Pancreas (tissue), 10 donors: ENCODE results near the gene ADIPOR1. TPM values are rescaled to one million over a fixed set of nuclear protein-coding genes. Genes with fewer than 3 reads are reported as not detected.
"Not testable (repeated sequence)": the region's sequence is repeated elsewhere in the genome, so short reads cannot be mapped to it uniquely, and the experiment has no call there.

Experiments used
- ATAC-seq, 4 donors: fragments of 200-7000 bp; cut with Tn5 transposase; one replicate each; pipeline versions ENCODE4 v1.8.0 to v1.9.1; 2020; ENCODE audit warnings: mild to moderate bottlenecking in 4 of 4, moderate library complexity in 4 of 4
- DNase-seq, 6 donors: peaks; one replicate each; pipeline ENCODE4 v3.0.0-alpha.2; 2020
- FAIRE-seq: peaks from 2 replicates; lab custom pipeline; 2012; peaks lifted over from hg19 to GRCh38; lab: Jason Lieb, UNC
- H3K27ac ChIP-seq, 4 donors: fragments of 200-600 bp; sonication (generic); 1 replicate in 3 of 4; 2 replicates in 1 of 4; pipeline versions ENCODE4 v1.5.0 to v1.8.0; 2020
- H3K27me3 ChIP-seq, 4 donors: fragments of 200-600 bp; one replicate each; pipeline ENCODE4 v1.8.0; 2021
- H3K36me3 ChIP-seq, 3 donors: fragments of 200-600 bp; sonication (generic) in 1 of 3; one replicate each; pipeline versions ENCODE4 v1.5.0 to v1.8.0; 2020 to 2021
- H3K4me1 ChIP-seq, 3 donors: fragments of 200-600 bp; one replicate each; pipeline ENCODE4 v1.8.0; 2021
- H3K4me3 ChIP-seq, 4 donors: fragments of 200-600 bp; sonication (generic) in 2 of 4; one replicate each; pipeline versions ENCODE4 v1.5.0 to v1.8.0; 2020 to 2021
- H3K9me3 ChIP-seq, 4 donors: fragments of 200-600 bp; one replicate each; pipeline ENCODE4 v1.8.0; 2021
- CTCF ChIP-seq, 4 donors: fragments of 200-600 bp; sonication (generic) in 3 of 4; IDR thresholded peaks; one replicate each; pipeline versions ENCODE4 v1.5.0 to v1.8.0; 2021; ENCODE audit warnings: antibody characterized with exemption in 4 of 4
- WGBS, 2 donors: extraction: QIAGEN DNeasy Blood & Tissue Kit; methylation state at CpG; one replicate each; pipeline ENCODE4 v1.1.7; 2013; 5-methylcytosine and 5-hydroxymethylcytosine counted together
- intact Hi-C, 3 donors: fragments of 100-400 bp; cut with DNase I; formaldehyde crosslinking; loops; one replicate each; pipeline versions ENCODE4 v1.11.1 to v1.14.2; 2022
- polyA plus RNA-seq, 2 donors: library from polyadenylated mRNA; stranded (reverse); fragments of 200-250 nt; gene quantifications; one replicate each; pipeline ENCODE4 v1.2.3, GENCODE V29; 2013
- total RNA-seq, 6 donors: library from RNA; stranded (reverse); fragmentation: NEBNext Ultra II Directional in 4 of 6; extraction: Animal tissue kit (Norgen Biotek cat#: 25700) in 4 of 6; gene quantifications; one replicate each; pipeline versions ENCODE4 v1.2.1 to v1.2.4, GENCODE V29; 2021 to 2023
- donor health status: healthy with polysubstance abuse.
- donor health status: DM: no; HTN: no; CAD: no; lungs with moderate emphysema.
- donor health status: DM: no; HTN: no; CAD: no.
- donor health status: control.
- donor health status: control.
- donor health status: Bipolar disorder and iron deficiency.
- donor health status: DM: yes; HTN: yes; CAD: no.
- donor health status: DM: no; HTN: no; CAD: no.
- donor health status: DM: no; HTN: no; CAD: no.
- donor health status: DM: yes; HTN: yes; CAD: no.

The ADIPOR1 gene
- total and polyA plus RNA-seq, 8 donors, result 27.9 to 52.2 (median 48.2) TPM

- TF ChIP-seq CTCF (IDR thresholded peaks at IDR 0.05), result no peak
- DNase-seq, result no peak
- peaks cover 0 to 58% (median 17%) of the 10 kb centered on the region in 3 donors for H3K36me3 ChIP-seq
- 95 to 97% methylated on average over 6 of the region's 6 CpGs for WGBS, 2 donors
- H3K4me1 ChIP-seq, result no peaks in the 10 kb centered on the region
- ATAC-seq, result no peak
- no peak overlapping the region for H3K4me3 ChIP-seq
- H3K9me3 ChIP-seq, result no peaks in the 10 kb centered on the region
- intact Hi-C loops, result no loop called here
- FAIRE-seq, result no peak
- no peak overlapping the region for H3K27ac ChIP-seq
- no peaks in the 10 kb centered on the region for H3K27me3 ChIP-seq
These were observed 49.1 kb downstream of the ADIPOR1 start for GRCh38 chr1:202908998-202909397.

DNA sequence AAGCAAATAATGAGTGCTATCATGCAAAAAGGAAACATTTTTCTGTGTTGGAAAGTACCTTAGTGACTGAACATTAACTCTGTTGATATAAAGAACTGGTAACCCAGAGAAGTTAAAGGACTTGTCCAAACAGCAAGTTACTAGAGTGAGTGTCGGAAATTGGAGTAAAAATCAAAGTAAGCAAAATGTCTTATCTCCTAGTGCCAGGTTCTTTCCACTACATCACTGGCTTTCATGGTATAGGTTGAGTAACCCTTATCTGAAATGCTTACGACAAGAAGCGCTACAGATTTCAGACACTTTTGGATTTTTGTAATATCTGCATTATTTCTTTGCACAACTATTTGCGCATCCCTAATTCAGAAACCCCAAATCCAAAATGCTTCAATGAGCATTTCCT is 52.8 kb downstream of the ADIPOR1 start:
- Histone ChIP-seq H3K9me3 (no peaks in the 10 kb centered on the region), H3K27ac (no peak overlapping the region), H3K27me3 (no peaks in the 10 kb centered on the region), H3K36me3 (peaks cover 0 to 56% (median 22%) of the 10 kb centered on the region in 3 donors), H3K4me3 (no peak overlapping the region), H3K4me1 (no peaks in the 10 kb centered on the region)
- ATAC-seq, result peak in 1 of 4 donors; percentile 16
- WGBS, 2 donors, result 66 to 88% methylated on average over 4 of the region's 4 CpGs
- intact Hi-C loops, result no loop called here
- no peak for TF ChIP-seq CTCF (IDR thresholded peaks at IDR 0.05)
- no peak for FAIRE-seq
- DNase-seq, result no peak

- H3K4me1 ChIP-seq, H3K27me3 ChIP-seq, DNase-seq, FAIRE-seq, H3K4me3 ChIP-seq, intact Hi-C loops, H3K27ac ChIP-seq, H3K9me3 ChIP-seq, ATAC-seq: not testable (repeated sequence)
- WGBS, 2 donors, result 95 to 99% methylated on average over 5 of the region's 5 CpGs
- peaks cover 0 to 41% (median 11%) of the 10 kb centered on the region in 3 donors for H3K36me3 ChIP-seq
These were observed 54.3 kb downstream of the ADIPOR1 start for GRCh38 chr1:202903808-202904207.

DNA sequence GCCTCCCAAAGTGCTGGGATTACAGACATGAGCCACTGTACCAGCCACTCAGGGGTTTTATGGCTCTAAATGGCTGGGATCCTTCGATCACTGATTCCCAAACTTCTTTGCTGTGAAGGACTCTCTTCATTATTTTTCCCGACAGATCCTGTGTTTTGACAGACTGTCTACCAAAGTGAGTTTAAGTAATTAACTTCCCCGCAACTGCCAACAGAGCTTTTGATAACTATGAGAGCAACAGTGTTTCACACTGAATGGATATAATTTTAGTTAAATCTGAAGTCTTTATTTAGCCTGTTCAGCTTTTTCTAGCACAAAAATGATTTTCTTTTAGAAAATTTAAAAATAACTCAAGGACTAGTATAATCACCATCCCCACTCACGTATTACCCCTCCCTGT is 56.6 kb downstream of the ADIPOR1 start:
- intact Hi-C loops, result no loop called here
- peaks cover 0 to 26% (median 6%) of the 10 kb centered on the region in 3 donors for H3K36me3 ChIP-seq
- whole genome bisulfite sequencing, 2 donors, result 96% methylated on average over 4 of the region's 4 CpGs

GRCh38 chr1:202892501-202892900 is 65.6 kb downstream of the ADIPOR1 start:
- no peak for TF ChIP-seq CTCF (IDR thresholded peaks at IDR 0.05)
- peaks cover 0 to 9% (median 0%) of the 10 kb centered on the region in 3 donors for H3K4me1 ChIP-seq
- WGBS, 2 donors, result 95 to 97% methylated on average over 7 of the region's 7 CpGs
- H3K4me3 ChIP-seq, result no peak overlapping the region
- no peaks in the 10 kb centered on the region for H3K27me3 ChIP-seq
- ATAC-seq, result no peak
- H3K36me3 ChIP-seq, result peaks cover 3 to 54% (median 13%) of the 10 kb centered on the region in 3 donors
- intact Hi-C loops, result no loop called here
- no peak for FAIRE-seq
- no peaks in the 10 kb centered on the region for H3K9me3 ChIP-seq
- DNase-seq, result no peak
- H3K27ac ChIP-seq, result no peak overlapping the region

More for the DNA sequence above, 56.6 kb downstream of the ADIPOR1 start:
- no peaks in the 10 kb centered on the region for H3K4me1 ChIP-seq
- H3K27ac ChIP-seq, result no peak overlapping the region
- DNase-seq (no peak), ATAC-seq (no peak), FAIRE-seq (no peak)
- no peak for TF ChIP-seq CTCF (IDR thresholded peaks at IDR 0.05)
- H3K9me3 ChIP-seq, result no peaks in the 10 kb centered on the region
- no peaks in the 10 kb centered on the region for H3K27me3 ChIP-seq
- no peak overlapping the region for H3K4me3 ChIP-seq

Other genes starting within 250 kb of the ADIPOR1 start
- gene SYT2, start 247.9 kb downstream of the ADIPOR1 start, total RNA-seq, result under 1 TPM in 2 of 6 donors, not detected in 4; 0.03 TPM
- under 1 TPM; under 0.01 to 0.02 TPM for gene SYT2, start 247.9 kb downstream of the ADIPOR1 start, polyA plus RNA-seq
- 10 to 100 TPM; 18.2 to 47.0 (median 25.1) TPM for gene KDM5B, start 149.9 kb downstream of the ADIPOR1 start, total RNA-seq
- gene KDM5B, start 149.9 kb downstream of the ADIPOR1 start, polyA plus RNA-seq, result 10 to 100 TPM in 1 of 2 donors, 1 to 10 TPM in 1; 7.3 to 10.5 TPM
- gene PCAT6, start 147.4 kb downstream of the ADIPOR1 start, total RNA-seq, result 1 to 10 TPM in 1 of 6 donors, under 1 TPM in 5; 0.31 to 1.2 (median 0.66) TPM
- 1 to 10 TPM; 1.7 to 2.5 TPM for gene PCAT6, start 147.4 kb downstream of the ADIPOR1 start, polyA plus RNA-seq
- gene RABIF, start 69.2 kb downstream of the ADIPOR1 start, total RNA-seq, result 1 to 10 TPM; 1.7 to 3.9 (median 2.5) TPM
- 1 to 10 TPM; 2.2 to 3.1 TPM for gene RABIF, start 69.2 kb downstream of the ADIPOR1 start, polyA plus RNA-seq
- gene KLHL12, start 31.1 kb downstream of the ADIPOR1 start, total RNA-seq, result 10 to 100 TPM; 10.2 to 17.8 (median 11.7) TPM
- gene KLHL12, start 31.1 kb downstream of the ADIPOR1 start, polyA plus RNA-seq, result 10 to 100 TPM in 1 of 2 donors, 1 to 10 TPM in 1; 8.2 to 13.4 TPM
- gene CYB5R1, start 8.9 kb upstream of the ADIPOR1 start, total RNA-seq, result 10 to 100 TPM; 28.4 to 35.3 (median 33.1) TPM
- 10 to 100 TPM; 19.4 to 46.8 TPM for gene CYB5R1, start 8.9 kb upstream of the ADIPOR1 start, polyA plus RNA-seq
- gene TMEM183A, start 49.1 kb upstream of the ADIPOR1 start, total RNA-seq, result 10 to 100 TPM; 24.3 to 38.7 (median 30.6) TPM
- gene TMEM183A, start 49.1 kb upstream of the ADIPOR1 start, polyA plus RNA-seq, result 10 to 100 TPM; 16.6 to 33.1 TPM
- gene PPFIA4, start 68.2 kb upstream of the ADIPOR1 start, total RNA-seq, result under 1 TPM; 0.09 to 0.53 (median 0.34) TPM
- gene PPFIA4, start 68.2 kb upstream of the ADIPOR1 start, polyA plus RNA-seq, result under 1 TPM; 0.30 to 0.82 TPM
- not detected for gene MYOG, start 127.7 kb upstream of the ADIPOR1 start, total RNA-seq
- gene MYOG, start 127.7 kb upstream of the ADIPOR1 start, polyA plus RNA-seq, result under 1 TPM in 1 of 2 donors, not detected in 1; 0.07 TPM
- 10 to 100 TPM in 3 of 6 donors, 1 to 10 TPM in 3; 8.1 to 19.3 (median 12.7) TPM for gene ADORA1, start 169.4 kb upstream of the ADIPOR1 start, total RNA-seq
- 10 to 100 TPM; 14.8 to 19.7 TPM for gene ADORA1, start 169.4 kb upstream of the ADIPOR1 start, polyA plus RNA-seq
- gene MYBPH, start 217.5 kb upstream of the ADIPOR1 start, total RNA-seq, result not detected
- gene MYBPH, start 217.5 kb upstream of the ADIPOR1 start, polyA plus RNA-seq, result not detected
- 10 to 100 TPM in 2 of 6 donors, 1 to 10 TPM in 4; 1.7 to 12.1 (median 7.9) TPM for gene CHI3L1, start 228.4 kb upstream of the ADIPOR1 start, total RNA-seq
- 10 to 100 TPM in 1 of 2 donors, 1 to 10 TPM in 1; 3.2 to 11.0 TPM for gene CHI3L1, start 228.4 kb upstream of the ADIPOR1 start, polyA plus RNA-seq